Measurements from ENCODE around the gene CTNNAL1. TPM values are rescaled to one million over a fixed set of nuclear protein-coding genes. Genes with fewer than 3 reads are reported as not detected.
"Not testable (repeated sequence)": the region's sequence is repeated elsewhere in the genome, so short reads cannot be mapped to it uniquely, and the experiment has no call there.

CTNNAL1 gene
- polyA plus RNA-seq (ENCODE audit: insufficient read length in 4 of 4) = 10 to 100 TPM; 53.5 to 75.1 (median 63.9) TPM

- peak in 2 of 4 donors; percentile 75 to 80 for DNase-seq (ENCODE audit: low read depth in 4 of 4, low spot score in 2 of 4)
Observed at GRCh38 chr9:109012876-109013678, at the start of gene CTNNAL1. Gene CTNNAL1 (minus strand): TSS chr9:109013499. CDS start chr9:109013442, 57 bp downstream.

- DNase-seq (ENCODE audit: low read depth in 4 of 4, low spot score in 2 of 4) = no peak
Observed at GRCh38 chr9:109062543-109062942, 49.2 kb upstream of the CTNNAL1 start.

GRCh38 chr9:109060191-109060590 lies 46.9 kb upstream of the CTNNAL1 start:
- no peak for DNase-seq (ENCODE audit: low read depth in 4 of 4, low spot score in 2 of 4)

GRCh38 chr9:109053121-109053520 lies 39.8 kb upstream of the CTNNAL1 start:
- DNase-seq (ENCODE audit: low read depth in 4 of 4, low spot score in 2 of 4) = not testable (repeated sequence)

- DNase-seq (ENCODE audit: low read depth in 4 of 4, low spot score in 2 of 4) = no peak
Observed at GRCh38 chr9:109052416-109052815, 39.1 kb upstream of the CTNNAL1 start.

GRCh38 chr9:109051733-109052132 lies 38.4 kb upstream of the CTNNAL1 start:
- no peak for DNase-seq (ENCODE audit: low read depth in 4 of 4, low spot score in 2 of 4)

GRCh38 chr9:109050444-109050843 lies 37.1 kb upstream of the CTNNAL1 start:
- DNase-seq (ENCODE audit: low read depth in 4 of 4, low spot score in 2 of 4) = no peak

GRCh38 chr9:109048822-109049221 lies 35.5 kb upstream of the CTNNAL1 start:
- no peak for DNase-seq (ENCODE audit: low read depth in 4 of 4, low spot score in 2 of 4)

- DNase-seq (ENCODE audit: low read depth in 4 of 4, low spot score in 2 of 4) = no peak
Observed at GRCh38 chr9:109047259-109047658, 34.0 kb upstream of the CTNNAL1 start.

GRCh38 chr9:109046346-109046745 lies 33.0 kb upstream of the CTNNAL1 start:
- no peak for DNase-seq (ENCODE audit: low read depth in 4 of 4, low spot score in 2 of 4)

GRCh38 chr9:109043578-109043977 lies 30.3 kb upstream of the CTNNAL1 start:
- DNase-seq (ENCODE audit: low read depth in 4 of 4, low spot score in 2 of 4) = no peak

GRCh38 chr9:109040571-109040970 lies 27.3 kb upstream of the CTNNAL1 start:
- no peak for DNase-seq (ENCODE audit: low read depth in 4 of 4, low spot score in 2 of 4)

- no peak for DNase-seq (ENCODE audit: low read depth in 4 of 4, low spot score in 2 of 4)
Observed at GRCh38 chr9:109039539-109039938, 26.2 kb upstream of the CTNNAL1 start.

GRCh38 chr9:109037946-109038715 lies 24.8 kb upstream of the CTNNAL1 start:
- no peak for DNase-seq (ENCODE audit: low read depth in 4 of 4, low spot score in 2 of 4)

- no peak for DNase-seq (ENCODE audit: low read depth in 4 of 4, low spot score in 2 of 4)
Observed at GRCh38 chr9:109036744-109037680, 23.7 kb upstream of the CTNNAL1 start.

GRCh38 chr9:109035684-109036423 lies 22.6 kb upstream of the CTNNAL1 start:
- DNase-seq (ENCODE audit: low read depth in 4 of 4, low spot score in 2 of 4) = no peak

- DNase-seq (ENCODE audit: low read depth in 4 of 4, low spot score in 2 of 4) = no peak
Observed at GRCh38 chr9:109033941-109034700, 20.8 kb upstream of the CTNNAL1 start.

- DNase-seq (ENCODE audit: low read depth in 4 of 4, low spot score in 2 of 4) = no peak
Observed at GRCh38 chr9:109031241-109031640, 17.9 kb upstream of the CTNNAL1 start.

- no peak for DNase-seq (ENCODE audit: low read depth in 4 of 4, low spot score in 2 of 4)
Observed at GRCh38 chr9:109030426-109030825, 17.1 kb upstream of the CTNNAL1 start.
